Ecto neural progenitor cell (in vitro differentiated cells): ENCODE measurements around the gene TEPSIN.
"Not testable (repeated sequence)": the region's sequence is repeated elsewhere in the genome, so short reads cannot be mapped to it uniquely, and the experiment has no call there.

Source experiments
- DNase-seq: peaks from one replicate; pipeline ENCODE4 v3.0.0-alpha.2; 2018; ENCODE audit warnings: low spot score

TEPSIN gene

DNA sequence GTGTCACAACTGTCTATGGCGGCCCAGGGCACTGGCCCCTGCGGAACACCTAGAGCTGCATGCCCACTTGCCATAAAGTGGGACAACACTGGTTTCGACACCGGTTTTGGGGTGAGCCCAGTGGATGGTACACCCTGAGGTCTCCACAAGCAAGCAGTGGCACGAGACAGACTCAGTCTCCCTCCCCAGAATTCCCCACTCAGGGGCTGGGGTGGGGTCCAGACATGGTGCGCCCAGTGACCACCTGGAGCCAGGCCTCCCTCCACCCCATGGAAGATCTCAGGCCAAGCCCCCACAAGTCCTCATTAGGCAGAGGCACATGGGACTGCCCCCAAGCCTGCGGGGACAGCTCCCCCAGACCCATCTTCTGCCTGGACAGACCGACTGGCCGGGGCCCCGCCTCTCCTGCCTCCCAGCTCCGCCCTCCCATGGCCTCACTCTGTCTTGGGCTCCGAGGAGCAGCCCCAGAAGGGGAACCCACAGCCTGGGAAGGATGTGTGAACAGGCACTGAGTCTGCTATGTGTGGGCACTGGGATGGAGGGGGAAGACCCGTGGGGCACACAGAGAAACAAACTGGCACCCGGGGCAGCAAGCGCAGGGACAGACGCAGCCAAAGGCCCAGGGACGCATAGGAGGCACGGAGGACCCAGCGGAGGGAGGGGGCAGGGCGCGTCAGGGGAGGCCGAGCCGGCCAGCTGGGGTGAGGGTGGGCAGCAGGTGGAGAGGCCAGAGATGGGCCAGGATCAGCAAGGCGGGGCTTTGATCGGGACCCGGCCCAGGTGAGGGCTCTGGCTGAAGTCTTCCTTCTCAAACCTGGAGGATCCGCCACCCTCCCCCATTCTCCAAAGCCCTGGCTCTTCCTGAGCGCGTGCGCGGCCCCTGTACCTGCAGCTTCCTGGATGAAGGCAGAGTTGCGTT lies 2.8 kb downstream of the TEPSIN start:
- no peak for DNase-seq

DNA sequence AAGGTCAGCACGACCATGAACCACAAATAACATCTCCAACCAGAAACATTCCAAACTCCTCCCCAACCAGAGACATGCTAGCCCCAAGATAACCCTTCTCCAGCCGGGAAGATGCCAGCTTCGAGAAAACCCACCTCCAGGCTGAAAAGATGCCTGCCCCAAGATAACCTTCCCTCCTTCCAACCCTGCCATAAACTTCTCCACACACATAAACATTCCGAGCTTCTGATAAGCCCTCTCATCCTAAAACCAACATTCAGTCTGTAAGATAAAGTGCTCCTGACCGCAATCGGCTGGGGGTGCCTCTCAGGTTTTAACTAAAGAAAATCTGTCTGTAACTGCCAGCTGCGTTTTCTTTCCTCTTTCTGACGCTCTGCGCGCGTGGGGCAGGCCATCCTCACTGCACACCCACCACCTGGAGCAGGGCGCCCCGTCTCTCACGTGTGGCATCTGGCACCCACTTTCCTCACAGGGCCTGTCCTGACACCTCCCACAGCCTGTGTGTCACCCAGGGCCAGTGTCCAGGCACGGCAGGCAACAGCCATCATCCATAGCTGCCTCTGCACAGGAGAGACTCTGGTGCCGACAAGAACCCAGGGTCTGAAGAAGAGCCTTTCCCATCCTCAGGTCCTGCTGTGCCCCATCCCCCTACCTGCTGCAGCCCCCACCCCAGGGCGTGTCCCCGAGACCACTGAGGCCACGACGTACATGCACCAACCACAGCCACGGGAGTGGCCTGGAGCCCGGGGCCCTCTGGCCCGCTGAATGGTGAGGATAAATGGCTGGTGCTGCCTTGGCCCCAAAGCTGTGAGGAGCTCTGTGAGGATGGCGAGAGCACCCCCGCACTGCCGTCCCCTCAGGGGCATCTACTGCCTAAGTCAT lies 3.7 kb downstream of the TEPSIN start:
- no peak for DNase-seq

GRCh38 chr17:81234506-81234855 lies 4.4 kb downstream of the TEPSIN start:
- no peak for DNase-seq

DNA sequence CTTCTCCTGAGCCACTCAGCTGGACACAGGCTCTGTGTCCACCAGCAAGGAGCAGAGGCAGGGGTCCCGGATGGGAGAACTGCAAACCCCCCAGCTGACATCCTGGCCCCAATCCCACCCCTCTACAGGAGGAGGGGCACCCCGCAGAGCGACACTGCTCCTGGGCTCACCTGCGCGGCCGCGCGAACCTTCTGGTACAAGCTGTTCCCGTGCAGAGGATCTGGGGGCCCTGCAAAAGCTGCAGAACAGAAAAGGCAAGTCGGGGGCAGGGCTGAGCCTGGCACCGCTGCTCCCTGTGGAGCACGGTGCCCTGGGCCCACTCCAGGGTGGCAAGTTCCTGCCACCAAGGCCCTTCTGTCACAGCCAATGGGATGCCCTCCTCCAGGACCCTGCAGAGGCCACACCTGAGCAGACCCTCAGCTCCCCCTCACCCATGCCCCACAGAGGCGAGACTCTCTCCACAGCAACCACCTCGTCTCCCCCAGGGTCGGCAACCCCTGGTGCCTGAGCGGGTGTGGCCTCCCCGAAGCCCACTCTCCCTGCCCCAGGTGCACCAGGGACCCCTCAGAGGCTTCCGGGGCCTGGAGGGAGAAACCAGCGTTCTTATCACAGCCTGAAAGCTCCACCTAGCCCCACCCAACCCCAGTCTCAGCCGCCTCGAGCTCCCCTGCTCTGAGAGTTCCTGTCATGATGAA lies 4.9 kb downstream of the TEPSIN start:
- DNase-seq: no peak

GRCh38 chr17:81233316-81233715 lies 5.5 kb downstream of the TEPSIN start:
- DNase-seq: no peak

- DNase-seq: no peak
These were observed 6.1 kb downstream of the TEPSIN start for GRCh38 chr17:81232616-81233241.

DNA sequence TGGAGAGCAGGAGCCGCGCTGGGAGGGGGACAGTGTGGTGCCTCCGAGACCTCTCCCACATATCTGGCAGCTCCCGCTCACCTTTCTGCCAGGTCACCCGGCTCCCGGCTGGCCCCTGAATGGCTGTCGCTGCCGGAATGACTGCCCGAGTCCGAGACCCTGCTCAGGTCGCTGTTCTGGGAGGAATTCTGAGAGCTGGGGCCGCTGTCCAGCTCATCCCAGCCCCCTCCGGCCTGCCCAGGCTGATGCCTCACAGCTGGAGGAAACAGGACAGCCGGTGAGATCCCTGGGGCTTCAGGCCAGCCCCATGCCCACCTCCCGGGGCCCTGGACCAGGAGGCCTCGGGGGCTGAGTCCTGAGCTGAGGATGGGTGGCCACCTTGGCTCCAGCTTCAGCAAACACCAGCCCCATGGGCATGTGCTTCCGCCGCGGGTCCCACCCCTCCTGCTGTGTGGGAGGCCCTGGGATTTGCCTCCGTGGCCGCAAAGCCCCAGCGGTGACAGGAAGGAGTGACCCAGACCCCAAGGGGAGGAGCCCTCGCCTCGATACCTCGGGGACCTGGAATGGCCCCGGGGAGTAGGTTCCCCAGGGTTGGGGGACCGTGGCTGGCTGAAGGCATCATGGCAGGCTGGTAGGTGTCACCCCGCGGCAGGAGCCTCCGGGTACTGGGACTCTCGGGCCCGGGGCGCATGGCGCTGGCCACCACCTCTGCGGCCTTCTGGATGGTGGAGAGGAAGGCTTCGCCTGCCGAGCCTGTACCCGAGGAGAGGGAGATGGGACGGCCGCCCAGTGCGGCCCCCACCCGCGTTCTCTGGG lies 6.9 kb downstream of the TEPSIN start:
- DNase-seq: no peak

- no peak for DNase-seq
These were observed 7.7 kb downstream of the TEPSIN start for GRCh38 chr17:81231121-81231645.

GRCh38 chr17:81230043-81230820 lies 8.6 kb downstream of the TEPSIN start:
- DNase-seq: no peak

- no peak for DNase-seq
These were observed 9.3 kb downstream of the TEPSIN start for GRCh38 chr17:81229666-81229920.

- DNase-seq: no peak
These were observed 9.8 kb downstream of the TEPSIN start for GRCh38 chr17:81228834-81229665.

DNA sequence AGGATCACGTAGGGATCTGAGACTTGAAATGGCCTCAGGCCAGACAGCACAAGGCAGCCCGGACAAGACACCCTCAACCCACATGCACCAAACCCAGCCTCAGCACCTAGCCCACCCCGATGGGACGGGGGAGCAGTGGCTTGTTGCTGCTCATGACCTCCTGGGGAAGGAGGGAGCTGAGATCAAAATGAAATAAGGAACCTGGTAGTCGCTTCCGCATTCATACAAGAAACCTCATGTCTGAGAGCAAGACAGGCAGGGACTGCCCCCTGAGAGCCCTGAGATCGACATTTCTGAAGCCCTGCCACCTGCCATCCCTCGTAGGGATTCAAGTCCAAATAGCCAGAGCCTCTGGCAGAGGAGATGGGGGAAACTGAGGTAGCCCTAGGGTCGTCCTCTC lies 10.4 kb downstream of the TEPSIN start:
- no peak for DNase-seq

GRCh38 chr17:81227630-81228029 lies 11.2 kb downstream of the TEPSIN start:
- DNase-seq: not testable (repeated sequence)

DNA sequence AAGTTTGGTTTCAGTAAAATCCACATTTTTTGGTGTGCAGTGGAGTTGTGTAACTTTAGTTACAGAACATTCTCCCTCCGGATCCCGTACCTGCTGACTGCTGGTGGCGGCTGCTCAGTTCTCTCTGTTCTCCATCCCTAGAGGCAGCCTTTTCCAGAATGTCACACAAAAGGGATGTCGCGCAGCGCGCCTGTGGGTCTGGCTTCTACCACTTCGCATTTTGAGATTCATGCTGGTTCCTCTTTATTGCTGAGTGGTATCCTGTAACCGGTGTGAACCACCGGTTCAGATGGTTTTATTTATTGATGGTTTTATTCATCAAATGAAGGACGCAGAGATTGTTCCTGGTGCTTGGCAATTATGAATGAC lies 15.1 kb downstream of the TEPSIN start:
- no peak for DNase-seq

- DNase-seq: peak; percentile 100
These were observed 15.7 kb downstream of the TEPSIN start, which contains the start of gene CEP131 for GRCh38 chr17:81222906-81223761. TSS of gene CEP131 (minus strand) at chr17:81222965. CDS start at chr17:81220056, 2,909 bp downstream.

GRCh38 chr17:81222620-81222905 lies 16.3 kb downstream of the TEPSIN start:
- no peak for DNase-seq

GRCh38 chr17:81221842-81222619 lies 16.8 kb downstream of the TEPSIN start:
- no peak for DNase-seq

GRCh38 chr17:81221371-81221841 lies 17.4 kb downstream of the TEPSIN start:
- DNase-seq: peak; percentile 80
